GM15510 (cell line): ENCODE measurements around the gene COMTD1.

Source experiments
- POLR2A ChIP-seq: IDR thresholded peaks from 3 replicates; pipeline ENCODE4 v1.6.1; 2011; ENCODE audit warnings: borderline replicate concordance; ENCODE audit not compliant: insufficient read length; ENCODE audit errors: extremely low read depth

Gene COMTD1

DNA sequence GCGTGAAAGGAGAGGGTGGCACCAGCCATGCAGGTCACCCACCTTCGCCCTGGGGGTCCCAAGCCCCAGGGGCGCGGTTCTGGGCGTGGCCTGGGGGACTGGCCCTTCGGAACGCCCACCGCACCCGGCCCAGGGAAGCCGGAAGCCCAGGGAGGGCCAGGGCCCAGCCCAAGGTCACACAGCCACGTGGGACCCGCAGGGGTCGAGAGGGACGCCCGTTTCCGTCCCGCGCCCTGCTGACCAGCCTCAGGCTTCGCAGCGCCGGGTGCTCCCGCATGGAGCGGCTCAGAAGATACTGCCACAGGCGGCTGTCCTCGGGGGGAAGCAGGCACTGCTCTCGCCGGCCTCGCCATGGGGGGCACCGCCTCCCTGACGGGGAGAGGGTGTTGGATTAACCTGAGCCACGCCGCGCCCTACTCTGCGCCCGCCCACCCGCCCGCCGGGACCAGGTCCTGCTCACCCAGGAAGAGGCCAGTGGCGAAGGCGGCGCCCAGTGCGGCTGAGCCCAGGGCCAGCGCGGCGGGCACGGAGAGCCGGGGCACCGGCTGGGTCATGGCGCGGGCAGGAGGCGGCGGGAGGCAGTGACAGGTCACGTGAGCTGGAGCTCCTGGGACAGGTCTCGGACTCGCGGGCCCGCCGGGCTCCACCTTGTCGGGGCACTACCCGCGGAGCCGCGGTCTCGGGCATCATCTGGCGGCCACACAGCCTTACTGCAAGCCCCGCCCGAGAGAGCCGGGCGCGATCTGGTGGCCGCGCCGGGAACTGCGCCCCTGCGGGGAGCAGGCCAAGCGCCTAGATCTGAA lies at the start of gene COMTD1:
COMTD1 (minus strand) TSS at position 583 of the 803 bp plus-strand sequence; CDS start at position 554, 29 bp downstream.
- peak; percentile 57 for TF ChIP-seq POLR2A

DNA sequence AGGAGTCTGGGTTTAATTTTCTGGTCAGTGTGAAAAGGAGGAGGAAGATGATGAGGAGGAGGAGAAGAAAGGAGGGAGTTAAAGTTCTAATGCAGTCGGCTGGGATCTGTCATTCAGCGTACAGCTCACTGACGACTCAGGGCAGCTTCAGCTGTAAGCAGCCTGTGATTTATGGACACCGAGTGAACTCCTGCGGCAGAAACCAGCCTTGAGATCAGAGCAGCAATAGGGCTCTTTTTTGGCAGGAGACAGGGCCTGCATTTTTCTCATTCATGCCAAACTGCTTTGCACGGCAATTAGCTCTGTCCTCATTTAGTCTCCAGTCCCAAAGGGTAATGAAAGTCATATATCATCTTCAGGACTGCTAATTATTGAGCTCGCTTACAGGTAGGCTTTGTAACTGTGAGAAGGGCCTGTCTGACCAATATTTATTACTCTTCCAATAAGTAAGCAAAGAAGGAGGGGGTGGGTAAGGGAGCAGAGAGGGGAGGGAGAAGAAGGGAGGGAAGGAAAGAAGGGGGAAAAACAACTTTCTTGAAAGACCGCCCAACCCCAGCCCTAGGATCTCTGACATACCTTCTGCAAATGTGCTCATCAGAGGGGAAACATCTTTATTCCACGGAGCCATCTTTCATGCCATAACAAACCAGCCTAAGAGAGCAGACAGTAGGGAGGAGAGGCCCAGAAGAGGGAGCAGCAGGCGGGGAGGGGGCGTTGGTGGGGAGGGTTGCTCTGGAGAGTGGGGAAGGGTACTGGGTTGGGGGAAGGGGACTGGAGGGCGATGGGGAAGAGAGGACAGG lies 48.1 kb upstream of the COMTD1 start:
- TF ChIP-seq POLR2A = no peak

DNA sequence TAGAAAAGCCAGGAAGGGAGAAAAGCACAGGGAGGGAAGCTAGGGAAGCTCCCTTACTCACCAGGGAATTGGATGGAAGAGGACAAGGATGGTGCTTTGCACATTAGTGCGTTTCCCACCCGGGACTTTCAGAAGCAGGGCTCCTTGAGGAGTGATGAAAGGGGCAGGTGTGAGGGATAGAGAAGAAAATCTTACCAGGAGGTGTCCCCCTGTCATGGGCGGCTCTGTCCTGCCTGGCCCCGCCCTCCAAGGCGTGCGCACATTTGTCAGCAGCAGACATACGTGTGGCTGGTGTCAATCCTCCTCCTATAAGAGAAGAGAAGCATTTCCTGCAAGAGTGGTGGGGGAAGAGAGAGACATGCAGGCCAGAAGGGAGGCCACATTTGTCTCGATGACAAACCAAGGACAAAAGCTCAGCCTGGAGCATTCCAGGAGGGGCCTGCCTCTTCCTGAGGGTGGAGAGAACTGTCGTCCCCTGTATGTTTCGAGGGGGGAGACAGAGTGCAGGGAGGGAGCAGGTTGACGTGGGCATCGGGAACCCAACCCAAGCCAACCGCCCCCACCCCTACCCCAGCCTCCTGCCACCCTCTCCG lies 47.4 kb upstream of the COMTD1 start:
- TF ChIP-seq POLR2A = no peak

DNA sequence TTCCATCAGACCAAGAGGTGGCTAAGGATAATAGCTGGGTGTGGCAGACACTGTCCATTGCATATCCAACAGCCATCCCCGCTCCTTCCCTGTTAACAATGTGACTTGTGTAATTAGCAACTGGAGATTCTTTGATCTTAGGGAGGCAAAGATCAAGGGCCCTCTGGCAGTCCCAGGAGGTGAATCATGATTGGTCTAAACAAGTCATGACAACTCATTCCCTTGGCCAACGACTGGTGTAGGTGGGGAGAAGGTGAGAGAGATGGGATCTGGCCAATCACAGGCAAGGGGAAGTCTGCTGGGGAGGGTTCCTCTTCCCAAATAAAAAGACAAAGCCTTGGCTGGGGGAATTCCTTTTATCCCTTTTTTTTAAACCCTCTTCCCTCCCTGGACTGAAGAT lies 46.2 kb upstream of the COMTD1 start:
- no peak for TF ChIP-seq POLR2A

DNA sequence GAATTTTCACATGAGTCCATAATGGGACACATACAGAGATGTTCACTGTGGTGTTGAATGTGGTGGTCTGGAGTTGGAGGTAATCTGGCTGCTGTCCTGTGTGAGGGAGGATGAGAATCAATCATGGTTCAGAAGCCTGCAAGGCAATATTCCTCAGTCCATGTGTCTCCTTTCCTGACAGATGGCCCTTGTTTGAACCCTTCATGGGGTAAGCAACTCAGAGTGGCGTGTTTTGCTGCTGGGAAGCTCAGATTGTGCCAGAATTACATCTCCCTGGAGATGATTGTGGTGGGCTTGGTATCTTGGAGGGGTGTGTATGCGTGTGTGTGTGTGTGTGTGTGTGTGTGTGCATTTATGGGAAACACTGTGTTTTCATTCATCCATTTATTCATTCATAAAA lies 44.5 kb upstream of the COMTD1 start:
- no peak for TF ChIP-seq POLR2A

DNA sequence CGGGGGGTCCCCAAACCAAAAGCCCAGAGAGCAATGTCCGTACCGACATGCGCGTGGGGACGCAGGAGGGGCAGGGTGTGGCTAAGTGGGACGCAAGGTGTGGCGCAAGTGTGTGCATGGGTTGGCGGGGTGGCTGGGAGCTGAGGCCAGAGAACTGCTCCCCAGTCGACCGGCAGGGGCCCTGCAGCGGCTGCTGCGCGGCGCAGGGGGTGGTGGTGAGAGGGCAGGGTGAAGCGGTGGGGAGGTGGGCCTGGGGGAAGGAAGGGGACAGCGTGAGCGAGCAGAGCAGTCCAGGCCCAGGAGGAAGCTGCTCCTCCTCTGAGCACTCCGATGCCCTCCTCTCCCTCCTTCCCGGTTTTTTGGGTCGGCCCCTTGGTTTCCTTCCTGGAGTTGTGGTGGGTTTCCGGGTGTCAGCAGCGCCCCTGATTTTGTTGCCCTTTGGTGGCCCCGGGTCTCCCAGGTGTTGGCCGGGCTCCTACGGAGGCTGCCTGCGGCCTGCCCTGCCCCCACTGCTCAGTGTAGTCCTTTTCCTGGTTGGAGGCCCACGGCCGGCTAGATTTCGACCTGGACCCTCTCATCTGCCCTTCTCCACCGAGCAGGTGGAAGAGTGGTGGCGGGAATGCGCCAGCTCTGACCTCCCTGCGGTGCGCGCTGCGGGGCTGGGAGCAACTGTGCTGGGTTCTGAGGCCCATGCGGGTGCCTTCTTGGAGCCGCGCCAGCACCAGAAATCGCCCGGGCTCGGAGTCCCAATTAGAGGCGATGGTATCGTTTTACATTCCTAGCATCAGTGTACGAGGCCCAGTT lies 40.5 kb upstream of the COMTD1 start:
- no peak for TF ChIP-seq POLR2A

DNA sequence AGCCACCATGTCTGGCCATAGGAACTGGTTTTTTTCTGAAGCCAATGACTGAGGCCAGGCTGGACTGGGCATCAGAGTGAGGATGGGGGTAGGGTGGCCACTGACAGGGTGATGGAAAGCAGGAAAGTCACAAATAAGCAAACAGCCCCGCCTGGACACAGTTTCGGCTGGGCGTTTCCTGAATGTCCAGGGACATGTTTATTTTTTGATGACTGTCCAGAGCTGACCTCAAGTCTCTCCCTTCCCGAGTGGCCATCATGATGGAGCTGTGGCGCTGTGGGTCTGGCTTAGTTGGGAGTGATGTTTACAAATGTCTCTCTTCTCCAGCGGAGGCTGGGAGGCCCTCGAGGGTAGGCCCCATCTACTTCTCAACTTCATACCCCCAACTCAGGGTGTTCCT lies 37.1 kb upstream of the COMTD1 start:
- no peak for TF ChIP-seq POLR2A

DNA sequence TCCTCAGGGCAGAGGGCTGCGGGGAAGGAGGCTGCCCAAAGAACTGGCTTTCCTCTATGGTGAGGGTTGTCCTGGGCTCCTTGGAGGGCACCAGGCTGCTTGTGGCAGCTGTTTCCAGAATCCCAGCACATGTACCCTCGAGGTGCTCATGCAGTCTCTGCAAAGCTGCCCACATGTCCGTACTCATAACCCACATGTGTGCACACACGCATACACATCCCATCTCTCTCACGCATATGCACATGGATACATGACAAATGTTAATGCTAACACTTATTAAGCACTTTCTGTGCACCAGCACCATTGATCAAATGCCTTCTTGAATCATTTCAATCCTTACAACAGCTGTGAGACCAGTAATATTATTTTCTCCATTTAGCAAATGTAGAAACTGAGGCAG lies 36.3 kb upstream of the COMTD1 start:
- no peak for TF ChIP-seq POLR2A

DNA sequence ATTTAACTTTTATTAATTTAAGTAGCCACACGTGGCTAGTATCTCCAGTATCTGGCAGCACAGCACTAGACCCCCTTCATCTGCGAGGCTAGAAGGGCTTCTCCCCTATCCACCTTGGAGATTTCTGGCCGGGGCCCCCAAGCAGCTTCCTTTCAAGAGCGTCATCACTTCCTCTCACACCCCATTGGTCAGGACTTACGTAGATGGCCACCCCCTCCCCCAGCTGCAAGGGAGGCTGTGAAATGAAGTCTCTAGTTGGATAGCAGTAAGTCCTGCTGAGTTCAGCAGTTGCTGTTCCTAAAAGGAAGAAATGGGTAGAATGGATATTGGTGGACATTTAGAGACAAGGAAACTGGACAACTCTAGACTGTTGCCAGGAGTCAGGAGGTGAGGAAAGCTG lies 33.8 kb upstream of the COMTD1 start:
- no peak for TF ChIP-seq POLR2A

DNA sequence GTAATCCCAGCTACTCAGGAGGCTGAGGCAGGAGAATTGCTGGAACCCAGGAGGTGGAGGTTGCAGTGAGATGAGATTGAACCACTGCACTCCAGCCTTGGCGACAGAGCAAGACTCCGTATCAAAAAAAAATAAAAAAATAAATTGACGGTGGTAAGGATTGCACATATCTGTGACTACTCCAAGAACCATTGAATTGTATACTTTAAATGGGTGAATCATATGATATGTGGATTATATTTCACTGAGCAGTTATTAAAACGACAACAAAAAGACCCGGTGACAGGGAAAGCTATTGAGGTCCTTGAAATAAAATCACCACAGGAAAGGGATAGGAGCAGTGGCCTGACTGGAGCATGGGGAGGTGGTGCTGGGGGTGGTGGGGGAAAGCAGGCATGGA lies 31.2 kb upstream of the COMTD1 start:
- TF ChIP-seq POLR2A = no peak

DNA sequence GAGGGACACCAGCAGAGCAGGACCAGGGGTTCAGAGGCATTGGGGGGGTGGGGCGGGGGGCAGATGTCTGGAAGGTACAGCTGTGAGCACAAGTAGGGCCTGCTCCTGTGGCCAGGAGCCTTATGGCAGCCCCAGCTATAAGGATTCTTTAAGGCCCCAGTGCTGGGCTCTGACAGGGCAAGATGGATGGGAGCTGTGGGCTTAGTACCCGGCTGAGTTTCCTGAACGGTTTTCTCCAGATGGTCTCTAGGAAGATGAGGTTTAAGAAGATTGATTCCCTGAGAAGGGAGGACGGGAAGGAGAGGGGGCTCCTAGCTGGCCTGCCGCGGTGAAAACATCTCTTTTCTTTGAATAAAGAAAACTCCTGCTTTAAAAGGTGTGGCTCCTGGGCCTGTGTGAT lies 30.1 kb upstream of the COMTD1 start:
- no peak for TF ChIP-seq POLR2A

DNA sequence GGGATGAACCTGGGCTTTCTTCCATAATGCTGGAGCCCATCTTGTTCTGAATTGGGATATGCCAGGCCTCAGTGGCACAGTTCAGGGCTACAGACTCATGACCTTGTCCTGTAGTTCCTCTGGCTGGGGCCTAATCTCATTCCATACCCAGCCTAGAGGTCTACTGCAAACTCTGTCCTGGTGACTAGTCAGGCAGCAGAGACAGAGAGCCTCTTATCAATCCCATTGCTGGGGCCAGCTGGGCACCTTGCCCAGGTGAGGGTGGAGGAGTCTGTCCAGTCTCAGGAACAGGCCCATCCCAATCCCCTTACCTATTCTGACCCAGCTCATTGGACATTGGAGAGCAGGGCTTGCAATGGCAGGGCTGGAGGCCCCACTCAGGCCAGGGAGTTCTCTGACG lies 28.0 kb upstream of the COMTD1 start:
- no peak for TF ChIP-seq POLR2A

DNA sequence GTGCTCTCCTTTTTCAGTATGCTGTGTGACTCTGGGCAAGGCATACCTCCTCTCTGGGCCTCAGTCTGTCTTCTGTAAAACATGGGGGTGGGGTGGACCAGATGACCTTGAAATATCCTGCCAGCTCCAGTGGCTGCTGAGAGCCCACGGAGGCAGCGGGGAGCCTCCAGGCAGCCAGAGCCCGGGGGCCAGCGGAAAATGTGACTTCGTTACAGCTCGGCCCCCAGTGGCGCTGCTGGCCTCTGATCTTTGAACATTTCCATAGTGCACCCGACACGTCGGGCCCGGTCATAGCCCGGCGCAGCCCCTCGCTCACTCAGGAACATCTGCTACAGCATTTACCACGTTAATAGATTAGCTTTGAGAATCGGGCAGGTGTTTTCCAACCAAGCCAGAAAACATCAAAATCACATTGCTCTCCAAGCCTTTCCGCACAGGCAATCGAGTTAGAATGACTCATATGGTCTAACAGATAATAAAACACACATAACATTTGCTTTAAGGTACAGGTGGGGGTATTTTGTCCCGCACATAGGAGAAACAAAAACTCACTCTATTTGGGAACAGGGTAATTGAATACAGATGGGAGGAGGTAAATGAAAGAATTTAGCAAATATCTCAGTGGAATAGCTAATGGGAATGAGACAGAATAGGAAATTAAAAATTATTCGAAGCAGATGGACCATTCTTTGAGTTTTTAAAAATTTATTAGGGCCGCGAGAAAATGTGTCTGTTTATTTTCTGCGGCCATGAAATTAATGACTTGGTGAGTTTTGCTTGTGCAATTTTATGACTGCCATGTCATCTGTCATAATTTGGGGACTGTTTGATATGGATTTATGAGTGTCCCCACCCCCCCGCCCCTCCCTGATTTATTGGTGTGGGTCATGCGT lies 26.3 kb upstream of the COMTD1 start:
- no peak for TF ChIP-seq POLR2A

DNA sequence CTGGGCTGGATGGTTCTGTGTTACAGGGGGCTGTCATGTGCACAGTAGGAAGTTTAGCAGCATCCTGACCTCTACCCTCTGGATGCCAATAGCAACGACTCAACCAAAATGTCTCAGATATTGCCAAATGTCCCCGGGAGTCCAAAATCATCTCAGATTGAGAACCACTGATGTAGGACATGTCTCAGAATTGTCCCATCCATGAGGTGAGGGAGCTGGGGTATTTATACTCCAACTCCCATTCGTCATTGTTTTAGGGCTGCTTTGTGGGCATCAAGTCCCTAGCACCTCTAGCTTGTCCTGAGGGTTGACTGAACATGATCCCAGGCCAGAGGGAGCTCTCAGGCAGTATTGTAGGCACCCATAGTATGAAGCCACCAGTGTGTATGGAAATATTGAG lies 25.2 kb upstream of the COMTD1 start:
- TF ChIP-seq POLR2A = no peak
